GM23338 (cell line): ENCODE data around the gene PCBP2.

ENCODE experiments used
- CREB1 ChIP-seq: fragments of 250-450 bp; sonication (Bioruptor Pico); IDR thresholded peaks from 2 replicates; pipeline ENCODE4 v1.5.0; 2020; ENCODE audit warnings: low read depth, mild to moderate bottlenecking, moderate library complexity
- EZH2 ChIP-seq: fragments of 200-600 bp; sonication (generic); IDR thresholded peaks from one replicate; pipeline ENCODE4 v1.8.0; 2017; ENCODE audit warnings: antibody characterized with exemption, mild to moderate bottlenecking, low read depth; ENCODE audit not compliant: unreplicated experiment
- EZH2phosphoT487 ChIP-seq: fragments of 200-600 bp; sonication (generic); IDR thresholded peaks from one replicate; pipeline ENCODE4 v1.8.1; 2018; ENCODE audit warnings: antibody characterized with exemption; ENCODE audit not compliant: unreplicated experiment
- JUNB ChIP-seq: IDR thresholded peaks from one replicate; pipeline ENCODE4 v1.6.1; 2016; ENCODE audit warnings: antibody characterized with exemption; ENCODE audit not compliant: unreplicated experiment
- NANOG ChIP-seq: IDR thresholded peaks from 2 replicates; pipeline ENCODE4 v1.6.1; 2016; ENCODE audit warnings: antibody characterized with exemption, borderline replicate concordance
- POLR2AphosphoS5 ChIP-seq: IDR thresholded peaks from 2 replicates; pipeline ENCODE4 v1.6.1; 2016; ENCODE audit warnings: antibody characterized with exemption, low read depth
- ZNF114 ChIP-seq: fragments of 250-450 bp; sonication (Bioruptor Pico); IDR thresholded peaks from 2 replicates; pipeline ENCODE4 v1.5.0; 2020; ENCODE audit warnings: mild to moderate bottlenecking, moderate library complexity
- TF ChIP-seq, protein P1 (sequence below), 2 experiments: fragments of 200-600 bp in 1 of 2; sonication (generic) in 1 of 2; conservative IDR thresholded peaks; 2 replicates each; pipeline versions ENCODE4 v1.5.1 to v1.6.1; 2016 to 2017; ENCODE audit warnings: antibody characterized with exemption in 2 of 2, low read depth in 2 of 2, mild to moderate bottlenecking in 2 of 2, moderate library complexity in 1 of 2
- TF ChIP-seq, protein P2 (sequence below): IDR thresholded peaks from one replicate; pipeline ENCODE4 v1.6.1; 2018; ENCODE audit warnings: antibody characterized with exemption; ENCODE audit not compliant: unreplicated experiment
- TF ChIP-seq, protein P3 (sequence below): fragments of 250-450 bp; sonication (Bioruptor Pico); IDR thresholded peaks from 2 replicates; pipeline ENCODE4 v1.5.0; 2020; ENCODE audit warnings: mild to moderate bottlenecking, moderate library complexity
- TF ChIP-seq, protein P4 (sequence below): IDR thresholded peaks from 2 replicates; pipeline ENCODE4 v1.6.1; 2016; ENCODE audit warnings: antibody characterized with exemption

DNA sequence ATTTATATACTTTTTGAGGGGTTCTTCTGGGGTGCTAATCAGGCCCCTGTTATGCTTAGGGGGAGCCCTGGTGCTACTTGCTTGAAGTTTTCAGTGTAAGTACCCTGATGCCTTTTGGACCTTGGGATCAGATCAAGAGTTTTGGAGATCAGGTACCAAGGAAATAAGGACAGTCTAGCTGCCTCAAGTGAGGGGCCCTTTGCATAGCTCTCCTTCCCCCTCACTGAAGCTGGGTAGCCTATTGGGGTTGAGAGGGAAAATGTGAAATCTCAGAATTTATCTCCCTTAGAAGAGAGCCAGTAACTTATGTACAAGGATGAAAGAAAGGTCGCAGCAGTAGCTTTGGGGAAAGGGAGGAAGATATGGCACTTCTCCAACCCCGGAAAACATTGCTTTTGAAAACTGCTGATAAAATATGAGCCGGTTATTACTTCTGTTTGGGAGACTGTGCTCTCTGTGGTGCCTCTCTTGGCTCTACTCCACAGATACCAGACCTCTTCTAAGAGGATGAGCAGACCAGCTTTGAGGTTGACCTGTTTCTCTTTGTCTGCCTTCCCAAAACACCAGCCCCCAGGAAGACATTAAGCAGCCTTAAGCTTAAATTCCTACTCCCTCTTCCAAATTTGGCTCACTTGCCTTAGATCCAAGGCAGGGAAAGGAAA lies 37.0 kb upstream of the PCBP2 start:
- TF ChIP-seq ZNF114 (CRISPR knock-in tag): no peak
- TF ChIP-seq, protein P1, sequence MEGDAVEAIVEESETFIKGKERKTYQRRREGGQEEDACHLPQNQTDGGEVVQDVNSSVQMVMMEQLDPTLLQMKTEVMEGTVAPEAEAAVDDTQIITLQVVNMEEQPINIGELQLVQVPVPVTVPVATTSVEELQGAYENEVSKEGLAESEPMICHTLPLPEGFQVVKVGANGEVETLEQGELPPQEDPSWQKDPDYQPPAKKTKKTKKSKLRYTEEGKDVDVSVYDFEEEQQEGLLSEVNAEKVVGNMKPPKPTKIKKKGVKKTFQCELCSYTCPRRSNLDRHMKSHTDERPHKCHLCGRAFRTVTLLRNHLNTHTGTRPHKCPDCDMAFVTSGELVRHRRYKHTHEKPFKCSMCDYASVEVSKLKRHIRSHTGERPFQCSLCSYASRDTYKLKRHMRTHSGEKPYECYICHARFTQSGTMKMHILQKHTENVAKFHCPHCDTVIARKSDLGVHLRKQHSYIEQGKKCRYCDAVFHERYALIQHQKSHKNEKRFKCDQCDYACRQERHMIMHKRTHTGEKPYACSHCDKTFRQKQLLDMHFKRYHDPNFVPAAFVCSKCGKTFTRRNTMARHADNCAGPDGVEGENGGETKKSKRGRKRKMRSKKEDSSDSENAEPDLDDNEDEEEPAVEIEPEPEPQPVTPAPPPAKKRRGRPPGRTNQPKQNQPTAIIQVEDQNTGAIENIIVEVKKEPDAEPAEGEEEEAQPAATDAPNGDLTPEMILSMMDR (conservative IDR thresholded peaks at IDR 0.05; ENCODE audit: low read depth in 2 of 2): no peak
- TF ChIP-seq POLR2AphosphoS5: no peak
- TF ChIP-seq EZH2: no peak
- no peak for TF ChIP-seq NANOG
- TF ChIP-seq, protein P2, sequence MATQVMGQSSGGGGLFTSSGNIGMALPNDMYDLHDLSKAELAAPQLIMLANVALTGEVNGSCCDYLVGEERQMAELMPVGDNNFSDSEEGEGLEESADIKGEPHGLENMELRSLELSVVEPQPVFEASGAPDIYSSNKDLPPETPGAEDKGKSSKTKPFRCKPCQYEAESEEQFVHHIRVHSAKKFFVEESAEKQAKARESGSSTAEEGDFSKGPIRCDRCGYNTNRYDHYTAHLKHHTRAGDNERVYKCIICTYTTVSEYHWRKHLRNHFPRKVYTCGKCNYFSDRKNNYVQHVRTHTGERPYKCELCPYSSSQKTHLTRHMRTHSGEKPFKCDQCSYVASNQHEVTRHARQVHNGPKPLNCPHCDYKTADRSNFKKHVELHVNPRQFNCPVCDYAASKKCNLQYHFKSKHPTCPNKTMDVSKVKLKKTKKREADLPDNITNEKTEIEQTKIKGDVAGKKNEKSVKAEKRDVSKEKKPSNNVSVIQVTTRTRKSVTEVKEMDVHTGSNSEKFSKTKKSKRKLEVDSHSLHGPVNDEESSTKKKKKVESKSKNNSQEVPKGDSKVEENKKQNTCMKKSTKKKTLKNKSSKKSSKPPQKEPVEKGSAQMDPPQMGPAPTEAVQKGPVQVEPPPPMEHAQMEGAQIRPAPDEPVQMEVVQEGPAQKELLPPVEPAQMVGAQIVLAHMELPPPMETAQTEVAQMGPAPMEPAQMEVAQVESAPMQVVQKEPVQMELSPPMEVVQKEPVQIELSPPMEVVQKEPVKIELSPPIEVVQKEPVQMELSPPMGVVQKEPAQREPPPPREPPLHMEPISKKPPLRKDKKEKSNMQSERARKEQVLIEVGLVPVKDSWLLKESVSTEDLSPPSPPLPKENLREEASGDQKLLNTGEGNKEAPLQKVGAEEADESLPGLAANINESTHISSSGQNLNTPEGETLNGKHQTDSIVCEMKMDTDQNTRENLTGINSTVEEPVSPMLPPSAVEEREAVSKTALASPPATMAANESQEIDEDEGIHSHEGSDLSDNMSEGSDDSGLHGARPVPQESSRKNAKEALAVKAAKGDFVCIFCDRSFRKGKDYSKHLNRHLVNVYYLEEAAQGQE: no peak
- no peak for TF ChIP-seq JUNB
- TF ChIP-seq EZH2phosphoT487: no peak
- TF ChIP-seq, protein P3, sequence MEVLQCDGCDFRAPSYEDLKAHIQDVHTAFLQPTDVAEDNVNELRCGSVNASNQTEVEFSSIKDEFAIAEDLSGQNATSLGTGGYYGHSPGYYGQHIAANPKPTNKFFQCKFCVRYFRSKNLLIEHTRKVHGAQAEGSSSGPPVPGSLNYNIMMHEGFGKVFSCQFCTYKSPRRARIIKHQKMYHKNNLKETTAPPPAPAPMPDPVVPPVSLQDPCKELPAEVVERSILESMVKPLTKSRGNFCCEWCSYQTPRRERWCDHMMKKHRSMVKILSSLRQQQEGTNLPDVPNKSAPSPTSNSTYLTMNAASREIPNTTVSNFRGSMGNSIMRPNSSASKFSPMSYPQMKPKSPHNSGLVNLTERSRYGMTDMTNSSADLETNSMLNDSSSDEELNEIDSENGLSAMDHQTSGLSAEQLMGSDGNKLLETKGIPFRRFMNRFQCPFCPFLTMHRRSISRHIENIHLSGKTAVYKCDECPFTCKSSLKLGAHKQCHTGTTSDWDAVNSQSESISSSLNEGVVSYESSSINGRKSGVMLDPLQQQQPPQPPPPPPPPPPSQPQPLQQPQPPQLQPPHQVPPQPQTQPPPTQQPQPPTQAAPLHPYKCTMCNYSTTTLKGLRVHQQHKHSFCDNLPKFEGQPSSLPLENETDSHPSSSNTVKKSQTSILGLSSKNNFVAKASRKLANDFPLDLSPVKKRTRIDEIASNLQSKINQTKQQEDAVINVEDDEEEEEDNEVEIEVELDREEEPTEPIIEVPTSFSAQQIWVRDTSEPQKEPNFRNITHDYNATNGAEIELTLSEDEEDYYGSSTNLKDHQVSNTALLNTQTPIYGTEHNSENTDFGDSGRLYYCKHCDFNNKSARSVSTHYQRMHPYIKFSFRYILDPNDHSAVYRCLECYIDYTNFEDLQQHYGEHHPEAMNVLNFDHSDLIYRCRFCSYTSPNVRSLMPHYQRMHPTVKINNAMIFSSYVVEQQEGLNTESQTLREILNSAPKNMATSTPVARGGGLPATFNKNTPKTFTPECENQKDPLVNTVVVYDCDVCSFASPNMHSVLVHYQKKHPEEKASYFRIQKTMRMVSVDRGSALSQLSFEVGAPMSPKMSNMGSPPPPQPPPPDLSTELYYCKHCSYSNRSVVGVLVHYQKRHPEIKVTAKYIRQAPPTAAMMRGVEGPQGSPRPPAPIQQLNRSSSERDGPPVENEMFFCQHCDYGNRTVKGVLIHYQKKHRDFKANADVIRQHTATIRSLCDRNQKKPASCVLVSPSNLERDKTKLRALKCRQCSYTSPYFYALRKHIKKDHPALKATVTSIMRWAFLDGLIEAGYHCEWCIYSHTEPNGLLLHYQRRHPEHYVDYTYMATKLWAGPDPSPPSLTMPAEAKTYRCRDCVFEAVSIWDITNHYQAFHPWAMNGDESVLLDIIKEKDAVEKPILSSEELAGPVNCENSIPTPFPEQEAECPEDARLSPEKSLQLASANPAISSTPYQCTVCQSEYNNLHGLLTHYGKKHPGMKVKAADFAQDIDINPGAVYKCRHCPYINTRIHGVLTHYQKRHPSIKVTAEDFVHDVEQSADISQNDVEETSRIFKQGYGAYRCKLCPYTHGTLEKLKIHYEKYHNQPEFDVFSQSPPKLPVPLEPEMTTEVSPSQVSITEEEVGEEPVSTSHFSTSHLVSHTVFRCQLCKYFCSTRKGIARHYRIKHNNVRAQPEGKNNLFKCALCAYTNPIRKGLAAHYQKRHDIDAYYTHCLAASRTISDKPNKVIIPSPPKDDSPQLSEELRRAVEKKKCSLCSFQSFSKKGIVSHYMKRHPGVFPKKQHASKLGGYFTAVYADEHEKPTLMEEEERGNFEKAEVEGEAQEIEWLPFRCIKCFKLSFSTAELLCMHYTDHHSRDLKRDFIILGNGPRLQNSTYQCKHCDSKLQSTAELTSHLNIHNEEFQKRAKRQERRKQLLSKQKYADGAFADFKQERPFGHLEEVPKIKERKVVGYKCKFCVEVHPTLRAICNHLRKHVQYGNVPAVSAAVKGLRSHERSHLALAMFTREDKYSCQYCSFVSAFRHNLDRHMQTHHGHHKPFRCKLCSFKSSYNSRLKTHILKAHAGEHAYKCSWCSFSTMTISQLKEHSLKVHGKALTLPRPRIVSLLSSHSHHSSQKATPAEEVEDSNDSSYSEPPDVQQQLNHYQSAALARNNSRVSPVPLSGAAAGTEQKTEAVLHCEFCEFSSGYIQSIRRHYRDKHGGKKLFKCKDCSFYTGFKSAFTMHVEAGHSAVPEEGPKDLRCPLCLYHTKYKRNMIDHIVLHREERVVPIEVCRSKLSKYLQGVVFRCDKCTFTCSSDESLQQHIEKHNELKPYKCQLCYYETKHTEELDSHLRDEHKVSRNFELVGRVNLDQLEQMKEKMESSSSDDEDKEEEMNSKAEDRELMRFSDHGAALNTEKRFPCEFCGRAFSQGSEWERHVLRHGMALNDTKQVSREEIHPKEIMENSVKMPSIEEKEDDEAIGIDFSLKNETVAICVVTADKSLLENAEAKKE (CRISPR knock-in tag): no peak
- no peak for TF ChIP-seq CREB1 (CRISPR knock-in tag)
- TF ChIP-seq, protein P4, sequence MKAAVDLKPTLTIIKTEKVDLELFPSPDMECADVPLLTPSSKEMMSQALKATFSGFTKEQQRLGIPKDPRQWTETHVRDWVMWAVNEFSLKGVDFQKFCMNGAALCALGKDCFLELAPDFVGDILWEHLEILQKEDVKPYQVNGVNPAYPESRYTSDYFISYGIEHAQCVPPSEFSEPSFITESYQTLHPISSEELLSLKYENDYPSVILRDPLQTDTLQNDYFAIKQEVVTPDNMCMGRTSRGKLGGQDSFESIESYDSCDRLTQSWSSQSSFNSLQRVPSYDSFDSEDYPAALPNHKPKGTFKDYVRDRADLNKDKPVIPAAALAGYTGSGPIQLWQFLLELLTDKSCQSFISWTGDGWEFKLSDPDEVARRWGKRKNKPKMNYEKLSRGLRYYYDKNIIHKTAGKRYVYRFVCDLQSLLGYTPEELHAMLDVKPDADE: no peak
